Measurements from ENCODE around the gene CYP1A1. TPM values are rescaled to one million over a fixed set of nuclear protein-coding genes. Genes with fewer than 3 reads are reported as not detected.

Gene CYP1A1
- total and polyA plus RNA-seq, 4 donors = 0.19 to 4.4 (median 1.2) TPM

DNA sequence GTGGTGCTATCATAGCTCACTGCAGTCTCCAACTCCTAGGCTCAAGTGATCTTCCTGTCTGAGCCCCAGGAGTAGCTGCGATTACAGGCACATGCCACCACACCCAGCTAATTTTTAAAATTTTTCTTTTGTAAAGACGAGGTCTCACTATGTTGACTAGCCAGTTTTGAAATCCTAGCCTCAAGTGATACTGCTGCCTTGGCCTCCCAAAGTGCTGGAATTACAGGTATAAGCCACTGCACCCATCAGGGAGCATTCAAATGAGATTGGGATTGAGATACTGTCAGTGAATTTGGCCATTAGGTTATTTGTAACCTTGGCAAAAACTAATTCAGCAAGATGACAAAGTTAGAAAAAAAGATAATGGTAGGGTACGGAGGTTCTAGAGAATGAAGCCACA is 51.2 kb downstream of the CYP1A1 start (continued):
- no peak for TF ChIP-seq MAX (IDR thresholded peaks at IDR 0.05)
- no peak for TF ChIP-seq HNF4G (IDR thresholded peaks at IDR 0.05)
- no peak for TF ChIP-seq YY1 (IDR thresholded peaks at IDR 0.05)
- no peak for TF ChIP-seq EGR1 (IDR thresholded peaks at IDR 0.05; ENCODE audit: low read depth in 2 of 2)
- TF ChIP-seq GABPA (IDR thresholded peaks at IDR 0.05 in 1 of 2, conservative IDR thresholded peaks at IDR 0.05 in 1 of 2) = no peak
- TF ChIP-seq SP1 (IDR thresholded peaks at IDR 0.05) = no peak
- TF ChIP-seq FOXA1 (IDR thresholded peaks at IDR 0.05) = no peak
- TF ChIP-seq RXRA (IDR thresholded peaks at IDR 0.05) = no peak
- TF ChIP-seq JUND (IDR thresholded peaks at IDR 0.05) = no peak

GRCh38 chr15:74669627-74670026 is 55.7 kb downstream of the CYP1A1 start:
- TF ChIP-seq GABPA (IDR thresholded peaks at IDR 0.05 in 1 of 2, conservative IDR thresholded peaks at IDR 0.05 in 1 of 2) (no peak), NR2F2 (IDR thresholded peaks at IDR 0.05) (no peak), SP1 (IDR thresholded peaks at IDR 0.05) (no peak), ATF3 (IDR thresholded peaks at IDR 0.05) (no peak), FOXA2 (IDR thresholded peaks at IDR 0.05) (no peak)
- H3K9ac ChIP-seq (ENCODE audit: low read depth in 1 of 2, low read length in 2 of 2) = no peak overlapping the region
- WGBS = 94% methylated on average over 4 of the region's 4 CpGs
- no peak overlapping the region for H3K27ac ChIP-seq (ENCODE audit: low read depth in 1 of 2, low read length in 2 of 2)
- peaks cover 1 to 29% (median 15%) of the 10 kb centered on the region in 4 donors for H3K36me3 ChIP-seq (ENCODE audit: control insufficient read depth in 4 of 4, insufficient read depth in 3 of 4, low read depth in 1 of 4, low read length in 3 of 4)
- no peak overlapping the region for H3K4me3 ChIP-seq (ENCODE audit: low read depth in 1 of 3, low read length in 3 of 3)
- H3K4me1 ChIP-seq (ENCODE audit: control insufficient read depth in 4 of 4, insufficient read depth in 4 of 4, low read length in 3 of 4) = peaks cover 0 to 9% (median 3%) of the 10 kb centered on the region in 4 donors
- no peaks in the 10 kb centered on the region for H3K27me3 ChIP-seq (ENCODE audit: control insufficient read depth in 4 of 4, insufficient read depth in 4 of 4, low read length in 3 of 4)
- no peaks in the 10 kb centered on the region for H3K9me3 ChIP-seq (ENCODE audit: control insufficient read depth in 4 of 4, low read length in 3 of 4)
- no peak for DNase-seq (ENCODE audit: low spot score)

Other genes with a start within 250 kb of the CYP1A1 start
- 1 to 10 TPM; 3.6 to 6.6 TPM for gene ARID3B, start 184.3 kb downstream of the CYP1A1 start, total RNA-seq
- 1 to 10 TPM; 1.4 to 1.8 TPM for gene ARID3B, start 184.3 kb downstream of the CYP1A1 start, polyA plus RNA-seq
- gene CLK3, start 109.7 kb downstream of the CYP1A1 start, total RNA-seq = 10 to 100 TPM; 35.1 to 66.8 TPM
- 10 to 100 TPM; 20.1 to 21.8 TPM for gene CLK3, start 109.7 kb downstream of the CYP1A1 start, polyA plus RNA-seq
- gene EDC3, start 29.5 kb downstream of the CYP1A1 start, total RNA-seq = 1 to 10 TPM; 7.5 to 9.5 TPM
- 1 to 10 TPM; 5.8 to 7.4 TPM for gene EDC3, start 29.5 kb downstream of the CYP1A1 start, polyA plus RNA-seq
- 10 to 100 TPM in 1 of 2 donors, not detected in 1; 32.5 TPM for gene CYP1A2, start 23.3 kb upstream of the CYP1A1 start, total RNA-seq
- 10 to 100 TPM; 21.8 to 31.7 TPM for gene CYP1A2, start 23.3 kb upstream of the CYP1A1 start, polyA plus RNA-seq
- 10 to 100 TPM; 19.0 to 41.7 TPM for gene CSK, start 56.6 kb upstream of the CYP1A1 start, total RNA-seq
- gene CSK, start 56.6 kb upstream of the CYP1A1 start, polyA plus RNA-seq = 10 to 100 TPM in 1 of 2 donors, 1 to 10 TPM in 1; 6.9 to 29.3 TPM
- gene LMAN1L, start 87.3 kb upstream of the CYP1A1 start, total RNA-seq = under 1 TPM in 1 of 2 donors, not detected in 1; 0.08 TPM
- gene LMAN1L, start 87.3 kb upstream of the CYP1A1 start, polyA plus RNA-seq = not detected
- gene CPLX3, start 101.1 kb upstream of the CYP1A1 start, total RNA-seq = not detected
- not detected for gene CPLX3, start 101.1 kb upstream of the CYP1A1 start, polyA plus RNA-seq
- 10 to 100 TPM; 15.4 to 35.5 TPM for gene ULK3, start 117.6 kb upstream of the CYP1A1 start, total RNA-seq
- 10 to 100 TPM; 13.1 to 27.5 TPM for gene ULK3, start 117.6 kb upstream of the CYP1A1 start, polyA plus RNA-seq
- gene SCAMP2, start 147.8 kb upstream of the CYP1A1 start, total RNA-seq = 10 to 100 TPM; 21.7 to 23.3 TPM
- gene SCAMP2, start 147.8 kb upstream of the CYP1A1 start, polyA plus RNA-seq = 10 to 100 TPM; 34.8 to 42.5 TPM
- 10 to 100 TPM; 16.1 to 37.7 TPM for gene MPI, start 164.5 kb upstream of the CYP1A1 start, total RNA-seq
- gene MPI, start 164.5 kb upstream of the CYP1A1 start, polyA plus RNA-seq = 10 to 100 TPM; 26.1 to 38.4 TPM
- 10 to 100 TPM; 15.3 to 15.6 TPM for gene FAM219B, start 181.3 kb upstream of the CYP1A1 start, total RNA-seq
- gene FAM219B, start 181.3 kb upstream of the CYP1A1 start, polyA plus RNA-seq = 1 to 10 TPM; 7.5 to 9.0 TPM
- gene COX5A, start 212.5 kb upstream of the CYP1A1 start, total RNA-seq = 10 to 100 TPM; 47.9 to 60.0 TPM
- gene COX5A, start 212.5 kb upstream of the CYP1A1 start, polyA plus RNA-seq = 100 to 1,000 TPM; 320 to 374 TPM
- 1 to 10 TPM; 2.3 TPM for gene RPP25, start 231.2 kb upstream of the CYP1A1 start, total RNA-seq
- gene RPP25, start 231.2 kb upstream of the CYP1A1 start, polyA plus RNA-seq = 1 to 10 TPM; 2.2 to 3.3 TPM